HepG2 (cell line): ENCODE data around the gene CCL16. TPM values are rescaled to one million over a fixed set of nuclear protein-coding genes. Genes with fewer than 3 reads are reported as not detected.

ENCODE experiments used
- ATF7 ChIP-seq, 2 experiments: fragments of 450-650 bp in 1 of 2; sonication (generic) in 1 of 2; formaldehyde crosslinking in 1 of 2; IDR thresholded peaks; 2 replicates each; pipeline versions ENCODE4 v1.4.0 to v1.6.1; 2016 to 2020; ENCODE audit warnings: antibody characterized with exemption in 1 of 2, mild to moderate bottlenecking in 1 of 2, missing genetic modification reagents in 1 of 2
- BCLAF1 ChIP-seq: fragments of 450-650 bp; IDR thresholded peaks from 2 replicates; pipeline ENCODE4 v1.6.1; 2017; ENCODE audit warnings: mild to moderate bottlenecking
- BHLHE40 ChIP-seq: IDR thresholded peaks from 2 replicates; pipeline ENCODE4 v1.6.1; 2011; ENCODE audit warnings: low read length, improper control_type of control experiment
- CEBPZ ChIP-seq: IDR thresholded peaks from 2 replicates; pipeline ENCODE4 v1.6.1; 2012; ENCODE audit warnings: low read length, improper control_type of control experiment
- GRHL1 ChIP-seq: sonication (generic); formaldehyde crosslinking; conservative IDR thresholded peaks from 2 replicates; pipeline ENCODE4 v1.8.0; 2022; ENCODE audit warnings: missing genetic modification reagents
- HBP1 ChIP-seq: IDR thresholded peaks from 2 replicates; pipeline ENCODE4 v1.6.1; 2016; ENCODE audit warnings: low read depth, control low read depth
- MLX ChIP-seq: IDR thresholded peaks from 2 replicates; pipeline ENCODE4 v1.6.1; 2016
- MTA1 ChIP-seq: sonication (generic); formaldehyde crosslinking; IDR thresholded peaks from 2 replicates; pipeline ENCODE4 v1.4.0; 2020; ENCODE audit warnings: missing genetic modification reagents, mild to moderate bottlenecking, borderline replicate concordance
- PLRG1 ChIP-seq: fragments of 450-650 bp; conservative IDR thresholded peaks from 2 replicates; pipeline ENCODE4 v1.6.1; 2016
- PREB ChIP-seq: sonication (generic); formaldehyde crosslinking; IDR thresholded peaks from 2 replicates; pipeline ENCODE4 v1.4.0; 2020; ENCODE audit warnings: missing genetic modification reagents
- RBFOX2 ChIP-seq: fragments of 200-400 bp; formaldehyde crosslinking; IDR thresholded peaks from 2 replicates; pipeline ENCODE4 v1.6.1; 2017; ENCODE audit warnings: low read depth, mild to moderate bottlenecking, low read length
- ZNF746 ChIP-seq: sonication (generic); formaldehyde crosslinking; IDR thresholded peaks from 2 replicates; pipeline ENCODE4 v1.8.0; 2022; ENCODE audit warnings: mild to moderate bottlenecking, missing genetic modification reagents
- ZXDC ChIP-seq: sonication (generic); formaldehyde crosslinking; IDR thresholded peaks from 2 replicates; pipeline ENCODE4 v1.5.0; 2020; ENCODE audit warnings: mild to moderate bottlenecking, missing genetic modification reagents
- polyA plus RNA-seq, 8 experiments: library from polyadenylated mRNA; depleted of rRNA in 3 of 8; stranded (reverse) in 7 of 8; unstranded in 1 of 8; fragments of >200 nt; fragmentation: Illumina TruSeq in 4 of 8; extraction: Trizol in 4 of 8; gene quantifications; 2 replicates each; pipeline versions ENCODE4 v1.2.1 to v1.2.3, GENCODE V29; 2011 to 2016; ENCODE audit warnings: low read depth in 4 of 8, missing spikeins in 1 of 8, mixed read lengths in 1 of 8; ENCODE audit not compliant: insufficient read depth in 1 of 8
- total RNA-seq, 5 experiments: library from RNA; depleted of rRNA; stranded (reverse); fragments of >200 nt; fragmentation: Illumina TruSeq; extraction: Trizol; gene quantifications; 2 replicates each; pipeline ENCODE4 v1.2.3, GENCODE V29; 2016; ENCODE audit warnings: low read depth in 1 of 5

The CCL16 gene
- total and polyA plus RNA-seq, 2 of the 13 experiments (the other 11 are each of a cell fraction or from before 2014, with no cell fraction given): 2.0 to 14.7 TPM

GRCh38 chr17:35972945-35973332 lies 8.4 kb downstream of the CCL16 start (continued):
- TF ChIP-seq BCLAF1 (no peak), PLRG1 (no peak), HBP1 (no peak), MLX (CRISPR knock-in tag) (no peak; the same call in 1 of the 2 replicates), BHLHE40 (peak; percentile 91), PREB (no peak), ATF7 (IDR thresholded peaks at IDR 0.05) (no peak), ATF7 (CRISPR knock-in tag; IDR thresholded peaks at IDR 0.05) (no peak), ZXDC (no peak), MTA1 (CRISPR knock-in tag) (no peak), CEBPZ (no peak), RBFOX2 (no peak), ZNF746 (no peak), GRHL1 (no peak)
